NCI-H510A (cell line): ENCODE measurements around the gene MRPL2.
"Not testable (repeated sequence)": the region's sequence is repeated elsewhere in the genome, so short reads cannot be mapped to it uniquely, and the experiment has no call there.

Experiments used
- DNase-seq: peaks from one replicate; lab custom pipeline; 2025; lab: John Stamatoyannopoulos, UW

The MRPL2 gene

DNA sequence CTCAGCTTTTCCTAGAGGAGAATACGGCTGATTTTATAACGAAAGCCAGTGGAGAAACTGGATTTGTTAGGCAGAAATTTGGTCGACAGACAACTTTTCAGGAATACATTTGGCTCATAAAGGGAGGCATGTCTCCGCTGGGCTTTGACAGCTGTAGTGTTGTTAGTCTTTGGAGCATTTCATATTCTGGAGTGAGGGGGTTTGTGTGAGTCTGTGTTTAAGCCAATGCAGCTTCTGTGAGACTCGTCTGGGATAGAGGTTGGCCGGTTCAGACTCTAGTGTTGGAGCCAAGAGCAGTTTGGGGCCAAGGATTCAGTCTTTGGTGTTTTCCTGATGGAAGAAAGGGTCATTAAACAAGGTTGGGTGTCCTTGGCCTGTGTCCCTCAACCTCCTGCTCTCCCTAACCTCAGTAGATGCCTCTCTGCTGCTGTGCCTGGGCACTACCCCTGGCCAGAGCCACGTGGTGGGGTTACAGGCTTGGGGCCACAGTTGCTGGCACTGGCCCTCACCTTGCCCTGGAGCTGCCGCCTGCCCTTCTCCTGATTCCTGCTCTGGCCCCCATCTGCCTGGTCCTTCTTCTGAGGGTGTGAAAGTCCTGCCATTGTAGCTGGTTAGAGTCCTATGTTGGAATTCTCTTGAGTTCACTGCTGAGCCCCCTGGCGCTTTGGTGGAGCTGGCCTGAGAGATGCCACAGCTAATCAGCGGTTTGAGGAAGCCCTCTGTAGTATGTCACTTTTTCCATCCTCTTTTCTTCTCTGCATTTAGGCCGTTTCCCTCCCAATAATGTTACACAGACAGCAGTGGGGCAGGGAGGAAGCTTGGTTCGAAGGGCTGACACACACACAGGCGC, 23.8 kb upstream of the MRPL2 start:
- no peak for DNase-seq

DNA sequence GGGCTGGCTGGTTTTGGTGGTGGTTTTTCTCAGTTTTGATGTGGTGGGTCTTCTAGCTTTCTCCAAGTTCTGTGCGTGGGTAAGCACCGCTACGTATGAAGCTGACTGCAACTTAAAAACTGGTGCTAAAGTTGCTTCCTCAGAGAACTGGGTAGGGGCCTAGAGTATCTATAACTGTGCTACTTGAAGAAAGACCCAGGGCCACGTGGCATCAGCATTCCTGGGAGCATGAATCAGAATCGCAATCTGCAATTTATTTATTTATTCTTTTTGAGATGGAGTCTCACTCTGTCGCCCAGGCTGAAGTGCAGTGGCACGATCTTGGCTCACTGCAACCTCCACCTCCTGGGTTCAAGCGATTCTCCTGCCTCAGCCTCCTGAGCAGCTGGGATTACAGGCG, 22.7 kb upstream of the MRPL2 start:
- DNase-seq: not testable (repeated sequence)

DNA sequence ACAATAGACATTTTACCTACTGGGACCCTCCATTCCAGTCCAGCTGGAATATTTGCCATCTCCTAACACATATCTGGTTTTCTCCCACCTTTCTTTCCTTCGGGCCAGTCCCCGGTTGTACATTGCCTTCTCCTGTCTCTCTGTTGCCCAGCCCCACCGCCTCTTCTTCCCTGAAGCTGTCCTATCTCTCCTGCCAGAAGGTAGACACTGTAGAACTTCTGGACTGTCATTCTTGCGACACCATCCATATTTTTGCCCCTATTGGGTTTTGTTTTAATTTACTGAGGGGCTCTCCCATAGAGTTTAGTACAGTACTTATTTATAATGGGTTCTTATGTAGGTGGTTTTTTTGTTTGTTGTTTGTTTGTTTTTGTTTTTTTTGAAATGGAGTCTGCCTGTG, 21.8 kb upstream of the MRPL2 start:
- DNase-seq: no peak

DNA sequence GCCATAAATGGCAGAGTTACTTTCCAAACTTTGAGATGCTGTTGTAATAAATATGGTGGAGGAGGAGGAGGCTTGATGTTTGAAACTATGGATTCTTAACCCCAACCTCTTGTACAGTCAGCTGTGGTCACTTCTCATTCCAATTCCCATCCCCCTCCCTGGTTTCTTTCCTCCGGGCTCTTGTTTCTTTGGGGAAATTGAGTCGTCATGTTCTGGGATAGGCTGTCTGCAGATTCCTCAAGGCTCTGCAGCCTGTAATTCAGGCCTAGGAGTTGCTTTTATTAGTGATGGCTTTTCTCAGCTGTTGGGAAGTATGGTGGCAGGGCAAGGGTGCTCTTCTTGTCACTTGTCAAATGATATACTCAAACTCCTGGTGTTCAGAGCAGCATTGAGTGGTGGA, 19.5 kb upstream of the MRPL2 start:
- no peak for DNase-seq

DNA sequence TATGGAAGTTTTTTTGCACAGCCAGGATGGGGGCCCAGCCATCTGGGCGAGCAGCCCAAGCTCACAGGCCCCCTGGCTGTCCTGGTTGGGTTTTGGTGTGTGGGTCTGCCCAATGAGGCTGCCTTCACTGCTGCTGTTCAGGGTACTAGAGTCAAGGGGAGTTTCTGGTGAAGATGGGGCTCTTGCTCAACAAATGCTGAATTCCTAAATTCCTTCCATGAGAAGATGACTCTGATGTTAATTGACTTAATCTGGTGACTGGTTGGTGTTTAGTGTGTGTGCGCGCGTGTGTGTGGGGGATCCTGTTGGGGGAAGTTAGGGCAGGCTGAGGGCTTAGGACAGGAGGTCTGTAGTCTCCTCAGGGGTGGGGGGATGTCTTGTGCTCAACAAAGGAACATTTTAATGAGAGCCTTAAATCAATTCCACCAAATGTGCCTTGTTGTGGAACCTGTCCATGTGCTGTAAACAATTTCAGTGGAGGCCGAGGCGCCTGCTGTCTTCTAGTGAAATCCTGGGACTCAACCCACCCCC, 18.8 kb upstream of the MRPL2 start:
- no peak for DNase-seq

DNA sequence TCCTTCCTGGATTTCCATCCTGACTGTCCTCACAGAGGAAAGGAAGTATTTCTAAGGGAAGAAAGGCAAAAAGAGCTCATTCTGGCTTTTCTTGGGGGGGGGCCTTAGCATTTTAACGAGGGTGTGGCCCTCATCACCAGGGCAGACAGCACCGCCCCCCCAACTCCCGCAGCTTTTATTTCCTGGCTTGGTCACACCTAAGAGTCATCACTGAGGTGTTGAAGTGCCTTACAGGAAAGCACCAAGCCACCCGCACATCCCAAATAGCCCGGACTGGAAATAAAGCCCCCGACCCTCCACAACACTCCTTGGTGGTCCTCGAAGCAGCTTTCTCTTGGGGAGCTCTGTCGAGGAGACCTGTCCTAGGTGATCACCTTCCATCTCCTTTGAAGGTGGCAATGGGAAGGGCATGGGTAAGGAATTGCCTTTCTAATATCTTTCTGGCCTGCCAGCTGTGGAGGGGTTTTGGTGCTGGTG, 18.1 kb upstream of the MRPL2 start:
- no peak for DNase-seq

DNA sequence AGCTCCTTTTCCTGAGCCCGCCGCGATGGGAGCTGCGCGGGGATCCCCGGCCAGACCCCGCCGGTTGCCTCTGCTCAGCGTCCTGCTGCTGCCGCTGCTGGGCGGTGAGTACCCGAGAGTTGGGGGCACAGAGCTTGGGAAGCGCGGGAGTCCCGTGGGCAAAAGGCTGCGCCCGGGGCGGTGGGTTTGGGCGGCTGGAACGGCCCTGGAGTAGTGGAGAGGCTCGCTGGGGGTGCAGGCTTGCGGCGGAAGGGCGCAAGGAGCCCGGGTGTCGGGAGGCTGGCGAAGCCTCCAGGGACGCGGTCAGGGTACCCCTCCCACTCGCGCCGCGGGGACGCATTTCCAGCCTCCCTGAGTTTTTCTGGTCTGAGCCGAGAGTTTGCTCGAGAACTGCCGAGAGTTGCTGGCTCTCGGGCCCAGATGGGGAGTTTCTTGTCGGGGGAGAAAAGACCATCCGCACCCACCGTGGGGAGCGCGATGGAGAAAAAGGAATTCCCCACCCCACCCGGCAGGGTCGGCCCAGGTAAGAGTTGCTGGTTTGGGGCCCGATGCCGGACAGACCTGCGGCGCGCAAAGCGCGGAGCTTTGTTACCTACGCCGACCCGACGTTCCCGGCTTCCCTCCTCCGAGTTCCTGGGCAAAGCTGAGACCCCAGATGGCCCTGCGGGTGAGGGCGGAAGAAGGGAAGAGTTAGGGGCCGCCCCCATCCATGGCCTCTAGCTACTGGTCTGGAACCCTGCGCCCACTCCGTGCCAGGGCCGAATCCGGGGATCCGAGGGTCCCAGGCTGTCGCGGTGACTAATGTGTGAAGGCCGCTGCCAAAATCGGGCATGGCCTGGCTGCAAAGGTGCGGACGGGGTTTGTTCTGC, 17.5 kb upstream of the MRPL2 start:
- DNase-seq: peak; percentile 34

DNA sequence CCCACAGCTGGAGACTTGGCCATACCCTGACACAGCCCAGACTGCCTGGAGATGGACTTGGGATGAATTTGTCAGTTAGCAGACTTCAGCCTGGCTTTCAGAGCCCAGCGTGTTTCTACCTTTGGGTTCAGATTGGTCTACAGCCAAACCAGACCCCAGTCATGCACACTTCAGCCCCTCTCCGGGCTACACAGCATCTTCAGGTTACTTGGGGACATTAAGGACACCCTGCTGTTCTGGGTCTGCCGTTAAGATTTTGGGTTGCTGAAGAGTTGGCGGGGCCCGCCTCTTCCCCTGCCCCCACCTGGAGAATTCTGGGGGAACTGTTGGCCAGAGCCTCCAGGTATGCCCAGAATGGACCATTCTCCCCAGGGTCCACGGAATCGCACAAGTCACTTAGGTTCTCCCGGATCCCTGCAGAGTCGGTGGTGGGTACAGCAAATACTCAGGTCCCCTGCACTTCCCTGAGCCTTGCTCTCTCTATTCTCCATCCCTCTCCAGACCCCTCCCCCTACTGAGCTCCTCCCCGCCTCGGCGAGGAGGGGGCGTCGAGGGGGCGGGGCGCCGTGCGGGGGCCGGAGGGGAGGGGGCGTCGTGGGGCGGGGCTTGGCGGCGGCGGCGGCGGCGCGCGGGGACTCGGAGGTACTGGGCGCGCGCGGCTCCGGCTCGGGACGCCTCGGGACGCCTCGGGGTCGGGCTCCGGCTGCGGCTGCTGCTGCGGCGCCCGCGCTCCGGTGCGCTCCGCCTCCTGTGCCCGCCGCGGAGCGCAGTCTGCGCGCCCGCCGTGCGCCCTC, 16.6 kb upstream of the MRPL2 start, which contains the start of gene PTK7:
Gene PTK7 (plus strand): TSS at position 645 of the 794 bp plus-strand sequence. CDS start 175 bp downstream, outside the sequence.
- DNase-seq: peak; percentile 82

DNA sequence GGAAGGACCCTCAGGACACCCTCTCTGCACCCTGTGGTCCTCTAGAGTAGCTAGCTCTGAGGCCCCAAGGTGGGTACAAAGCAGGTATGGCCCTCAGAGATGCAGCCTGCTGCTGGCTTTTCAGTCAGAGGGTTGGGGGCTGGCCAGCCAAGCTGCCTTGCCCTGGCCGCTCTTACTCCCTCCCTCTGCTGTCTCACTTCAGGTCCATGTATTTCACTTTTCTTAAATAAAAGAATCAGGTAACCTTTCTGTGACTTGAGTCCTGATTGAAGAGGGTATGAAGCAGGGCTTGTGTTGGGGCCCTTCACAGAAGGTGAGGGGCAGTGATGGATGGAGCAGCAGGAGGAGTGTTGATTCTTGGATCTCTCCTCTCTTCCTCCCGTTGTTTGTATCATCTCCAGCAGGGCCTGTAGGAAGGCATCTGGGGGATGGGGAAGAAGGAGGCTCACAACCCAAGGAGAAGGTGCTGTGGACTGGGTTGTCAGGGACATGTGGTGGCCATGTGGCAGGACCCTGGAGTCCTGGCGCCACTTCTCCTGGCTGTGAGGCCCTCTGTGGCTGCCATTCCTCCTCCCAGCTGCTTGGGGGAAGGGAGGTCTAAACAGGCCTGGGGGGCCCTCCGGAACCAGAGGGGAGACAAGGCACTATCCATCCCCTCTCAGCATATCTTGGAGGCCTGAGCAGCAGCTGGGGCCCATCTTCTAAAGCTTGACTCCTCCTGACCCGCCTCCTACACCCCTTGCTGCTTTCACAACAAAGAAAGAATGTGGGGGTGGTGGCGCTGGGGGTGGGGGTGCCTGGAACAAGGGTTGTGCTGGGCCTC, 15.8 kb upstream of the MRPL2 start:
- no peak for DNase-seq

DNA sequence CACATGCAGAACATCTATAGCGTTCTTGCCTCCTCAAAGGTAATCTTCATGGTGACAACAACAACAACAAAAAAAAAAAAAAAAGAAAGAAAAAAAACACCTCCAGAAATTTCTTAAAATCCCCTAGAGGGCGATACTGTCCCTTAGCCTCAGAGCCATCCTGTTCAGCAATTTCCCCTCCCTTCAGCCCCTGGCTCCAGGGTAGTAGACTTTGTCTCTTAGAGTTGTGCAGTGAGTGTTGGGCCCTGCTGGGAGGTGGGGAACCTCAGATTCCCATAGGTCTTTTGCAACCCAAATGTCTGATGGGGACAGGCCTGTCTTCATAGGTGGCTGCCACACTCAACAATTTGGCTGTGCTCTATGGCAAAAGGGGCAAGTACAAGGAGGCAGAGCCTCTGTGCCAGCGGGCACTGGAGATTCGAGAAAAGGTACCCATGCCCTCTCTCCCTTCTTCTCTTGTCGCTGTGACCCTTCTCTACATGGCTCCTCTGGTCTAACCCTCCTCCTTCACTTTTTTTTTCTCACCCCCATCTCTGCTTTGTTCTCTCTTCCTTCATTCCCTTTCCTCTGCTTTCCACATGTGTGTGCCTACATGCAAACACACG, 10.9 kb upstream of the MRPL2 start:
- DNase-seq: no peak

DNA sequence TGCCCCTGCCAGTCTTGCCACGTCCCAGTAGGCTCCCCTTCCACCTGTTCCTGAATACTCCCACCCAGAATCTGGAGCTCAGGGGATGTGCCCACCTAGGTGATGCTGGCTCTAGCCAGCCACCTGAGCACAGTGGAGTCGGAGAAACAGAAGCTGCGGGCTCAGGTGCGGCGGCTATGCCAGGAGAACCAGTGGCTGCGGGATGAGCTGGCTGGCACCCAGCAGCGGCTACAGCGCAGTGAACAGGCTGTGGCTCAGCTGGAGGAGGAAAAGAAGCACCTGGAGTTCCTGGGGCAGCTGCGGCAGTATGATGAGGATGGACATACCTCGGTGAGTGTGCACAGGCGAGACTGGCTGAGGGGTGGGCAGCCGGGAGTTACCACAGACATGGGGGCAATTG, 3.6 kb upstream of the MRPL2 start:
- DNase-seq: no peak

DNA sequence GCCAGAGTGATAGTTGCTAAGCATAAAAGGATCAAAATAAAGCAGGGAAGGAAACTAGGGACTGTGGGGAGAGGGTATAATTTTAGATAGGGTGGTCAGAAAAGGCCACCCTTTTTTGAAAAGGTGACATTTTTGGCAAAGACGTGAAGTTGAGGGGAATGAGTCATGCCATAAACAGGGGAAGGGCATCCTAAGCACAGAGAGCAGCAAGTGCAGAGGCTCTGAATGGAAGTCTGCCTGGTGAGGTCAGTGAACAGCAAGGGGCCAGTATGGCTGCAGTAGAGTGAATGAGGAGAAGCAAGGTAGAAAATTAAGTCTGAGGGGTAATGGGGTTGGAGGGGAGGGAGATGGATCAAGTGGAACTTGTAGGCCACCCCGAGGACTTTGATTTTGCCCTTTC, 2.6 kb upstream of the MRPL2 start:
- no peak for DNase-seq

DNA sequence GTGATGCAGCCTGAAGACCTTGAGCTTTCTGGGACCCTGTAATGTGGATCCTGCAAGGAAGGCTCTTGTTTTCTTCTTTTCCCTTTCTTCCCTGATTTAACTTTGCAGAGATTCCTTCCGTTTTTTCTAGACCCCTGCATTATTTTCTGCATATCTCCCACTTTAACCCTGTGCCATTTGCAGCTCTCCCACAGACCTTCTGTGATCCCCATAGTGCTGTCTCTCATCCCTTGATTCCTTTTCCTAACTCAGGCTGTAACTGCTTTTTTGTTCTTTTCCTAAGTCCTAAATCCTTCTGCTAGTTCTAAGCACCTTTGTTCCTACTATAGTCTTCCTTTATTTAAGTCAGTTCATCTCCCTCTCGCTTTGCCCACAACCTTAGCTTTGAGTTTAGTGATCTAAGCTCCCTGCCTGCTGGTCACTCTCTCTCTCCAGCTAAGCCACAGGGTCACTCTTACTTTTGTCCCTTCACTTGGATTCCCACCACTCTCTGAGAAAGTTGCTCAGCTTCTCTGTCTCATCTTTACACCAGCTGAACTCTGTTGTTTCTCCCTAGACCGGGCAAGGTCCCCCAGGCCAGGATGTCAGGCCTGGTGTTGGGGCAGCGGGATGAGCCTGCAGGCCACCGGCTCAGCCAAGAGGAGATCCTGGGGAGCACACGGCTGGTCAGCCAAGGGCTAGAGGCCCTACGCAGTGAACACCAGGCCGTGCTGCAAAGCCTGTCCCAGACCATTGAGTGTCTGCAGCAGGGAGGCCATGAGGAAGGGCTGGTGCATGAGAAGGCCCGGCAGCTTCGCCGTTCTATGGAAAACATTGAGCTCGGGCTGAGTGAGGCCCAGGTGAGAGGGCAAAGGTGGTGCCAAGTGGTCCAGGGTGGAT, 1.8 kb upstream of the MRPL2 start:
- no peak for DNase-seq

DNA sequence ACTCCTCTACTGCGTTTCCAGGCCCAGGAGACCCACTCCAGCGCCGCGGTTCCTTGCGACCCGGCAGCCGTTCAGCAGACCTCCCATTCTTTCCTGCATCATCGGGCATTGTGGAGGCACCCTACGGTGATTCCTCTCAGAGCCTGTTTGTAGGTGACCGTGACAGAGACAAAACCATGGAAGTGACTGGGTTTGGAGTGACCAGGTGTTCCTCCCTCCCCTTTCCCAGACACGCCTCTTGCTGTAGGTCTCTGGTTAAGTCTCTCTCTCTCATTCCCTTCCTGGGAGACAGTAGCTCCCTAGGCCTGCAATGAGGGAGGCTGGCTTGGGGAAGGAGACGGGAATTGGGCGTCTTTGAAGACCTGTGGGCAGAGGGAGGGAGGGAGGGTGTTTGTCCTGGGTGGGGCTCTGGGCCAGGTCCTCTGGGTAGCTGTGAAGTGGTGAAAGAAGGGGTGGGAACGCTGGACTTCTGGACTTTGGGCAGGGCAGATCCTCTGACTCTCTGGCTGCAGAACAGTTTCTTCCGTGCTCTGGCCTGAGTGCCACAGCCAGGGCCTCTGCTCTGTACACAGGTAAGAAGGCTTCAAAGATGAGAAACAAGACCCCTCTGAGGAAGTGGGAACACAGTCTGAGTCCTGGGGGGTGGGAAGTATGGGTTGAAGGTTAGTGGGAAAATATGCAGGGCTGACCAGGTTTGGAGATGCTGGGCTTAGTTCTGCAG, 960 bp upstream of the MRPL2 start:
- peak; percentile 43 for DNase-seq

DNA sequence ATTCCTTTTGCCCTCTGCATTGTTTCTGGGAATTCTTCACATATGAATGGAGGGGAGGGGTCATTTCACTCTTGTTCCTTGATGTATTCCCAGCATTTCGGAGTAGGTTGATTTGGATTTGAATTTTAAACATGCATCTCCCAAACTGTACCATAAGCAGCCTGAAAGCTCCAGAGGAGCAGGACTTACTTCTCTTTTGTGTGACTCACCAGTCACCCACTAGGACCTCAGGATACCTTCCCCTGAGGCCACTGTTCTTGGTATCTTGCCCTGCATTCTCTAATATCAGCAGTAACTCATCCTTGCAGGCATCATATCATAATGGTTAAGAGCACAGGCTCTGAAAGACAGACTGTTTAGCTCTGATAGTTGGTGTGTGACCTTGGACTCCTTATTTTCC, 703 bp downstream of the MRPL2 start:
- no peak for DNase-seq

DNA sequence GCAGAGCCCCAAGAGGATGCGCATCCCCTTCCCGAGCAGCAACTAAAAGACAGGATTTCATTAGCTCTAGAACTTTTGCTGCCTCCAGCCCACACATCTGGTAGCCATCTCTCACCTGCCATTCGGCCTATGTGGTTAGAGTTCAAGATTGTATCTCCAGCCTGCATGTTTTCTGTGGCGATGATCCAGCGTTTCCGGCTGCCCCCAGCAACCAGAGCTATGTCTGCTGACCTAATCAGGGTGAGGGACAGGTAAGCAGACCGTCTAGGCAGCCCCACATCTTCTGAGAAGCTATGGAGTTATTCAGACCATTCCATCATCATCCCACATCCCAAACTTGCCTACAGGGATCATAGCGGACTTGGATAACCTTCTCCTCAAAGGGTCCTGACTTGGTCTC, 3.3 kb downstream of the MRPL2 start:
- DNase-seq: no peak

DNA sequence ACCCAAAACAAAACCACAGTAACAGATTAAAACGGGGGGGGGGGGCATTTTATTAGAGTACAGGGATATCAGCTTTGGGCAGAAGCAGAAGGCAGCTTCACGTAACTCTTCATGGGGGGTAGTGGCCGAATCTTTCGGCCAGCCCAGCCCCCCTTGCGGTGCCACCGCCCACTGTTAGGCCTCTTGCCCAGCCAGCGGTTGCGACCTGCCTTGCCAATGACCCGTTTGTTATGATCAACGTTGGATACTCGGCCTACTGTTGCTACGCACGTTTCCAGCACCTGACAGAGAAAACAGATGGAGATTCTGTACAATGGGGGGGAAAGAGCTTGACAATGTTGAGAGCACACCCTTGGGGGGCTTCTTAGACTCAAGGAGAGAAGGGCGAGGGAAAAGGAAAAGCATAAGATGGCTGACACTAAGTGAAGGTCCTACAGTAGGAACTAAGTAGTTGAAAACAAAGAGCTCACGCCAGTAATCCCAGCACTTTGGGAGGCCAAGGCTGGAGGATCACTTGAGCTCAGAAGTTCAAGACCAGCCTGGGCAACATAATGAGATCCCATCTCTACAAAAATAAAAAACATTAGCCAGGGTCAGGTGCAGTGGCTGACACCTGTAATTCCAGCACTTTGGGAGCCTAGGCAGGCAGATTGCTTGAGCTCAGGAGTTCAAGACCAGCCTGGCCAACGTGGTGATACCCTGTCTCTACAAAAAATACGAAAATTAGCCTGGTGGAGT, 4.9 kb downstream of the MRPL2 start:
- DNase-seq: no peak

DNA sequence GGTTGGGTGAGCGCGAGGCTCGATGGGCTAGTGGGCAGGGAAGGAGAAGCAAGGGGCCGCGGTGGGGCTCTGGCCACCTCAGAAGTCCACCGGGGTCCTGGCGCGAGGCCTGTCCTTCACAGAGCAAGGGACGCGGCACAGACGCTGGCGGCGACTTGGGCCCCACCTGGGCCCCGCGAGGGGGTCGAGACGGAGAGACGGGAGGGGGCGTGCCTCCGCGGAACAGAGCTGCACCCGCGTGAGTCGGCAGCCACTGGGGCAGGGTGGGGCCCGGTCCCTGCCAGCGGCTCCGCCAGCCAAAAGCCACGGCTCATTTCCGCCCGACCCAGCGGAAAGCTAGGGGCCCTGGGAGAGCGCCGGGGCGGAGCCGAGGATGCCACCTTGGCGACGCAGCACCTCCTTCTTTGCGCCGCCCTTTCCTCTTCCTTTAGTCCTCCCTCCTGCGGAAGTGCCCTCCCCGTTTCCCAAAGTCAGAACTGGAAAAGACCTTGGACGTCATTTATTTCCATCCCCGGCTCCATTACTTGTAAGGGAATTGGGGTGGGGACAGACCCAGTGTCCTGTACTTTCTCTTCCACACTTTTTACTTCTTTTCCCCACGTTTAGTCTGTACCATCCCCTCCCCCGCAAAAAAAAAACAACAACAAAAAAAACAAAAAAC, 5.6 kb downstream of the MRPL2 start, which contains the start of gene CUL7:
Gene CUL7 (minus strand): TSS at position 307 of the 661 bp plus-strand sequence. CDS start 1,063 bp downstream, outside the sequence.
- peak; percentile 98 for DNase-seq
